ENCODE measurements around the gene SLF2. TPM values are rescaled to one million over a fixed set of nuclear protein-coding genes. Genes with fewer than 3 reads are reported as not detected.

The SLF2 gene
- total and polyA plus RNA-seq, 2 of the 8 experiments (the other 6 are each of a cell fraction or from before 2014, with no cell fraction given): 5.5 to 20.9 TPM

- ChIA-PET POLR2A (ENCODE audit: partially characterized antibody) (no interaction called here), CTCF (ENCODE audit: partially characterized antibody) (interaction anchor here (1.3 to 7.6 kb wide), 6 partner anchors 11 to 158 kb away, joined by 3 to 110 read pairs (median 4); no protein-coding TSS in a partner anchor)
- no peak overlapping the region for H2BK15ac ChIP-seq (ENCODE audit: low read length)
- H3K4me2 ChIP-seq (ENCODE audit: insufficient read depth in 1 of 2, low read depth in 2 of 2, low read length in 2 of 2): no peak overlapping the region
- H3K27me3 ChIP-seq (replicated peaks in 1 of 4; ENCODE audit: control insufficient read depth in 3 of 4, extremely low read depth in 1 of 4, insufficient read depth in 3 of 4, low read length in 3 of 4): no peaks in the 10 kb centered on the region
- H3K56ac ChIP-seq (replicated peaks; ENCODE audit: insufficient read length, low read depth, low read length): no peak overlapping the region
- no peaks in the 10 kb centered on the region for H3K79me2 ChIP-seq (ENCODE audit: control insufficient read depth in 1 of 2, insufficient read depth in 2 of 2, low read length in 2 of 2)
- no peak overlapping the region for H2AFZ ChIP-seq (ENCODE audit: low read length)
- no peak overlapping the region for H3K23ac ChIP-seq (ENCODE audit: insufficient read length)
- H3K14ac ChIP-seq (ENCODE audit: insufficient read length): no peak overlapping the region
- no peak overlapping the region for H2AK5ac ChIP-seq (ENCODE audit: low read depth, low read length)
- H3K4me3 ChIP-seq (ENCODE audit: extremely low read depth in 1 of 4, insufficient read depth in 2 of 4, low read depth in 3 of 4, low read length in 4 of 4): no peak overlapping the region
- no peak overlapping the region for H4K5ac ChIP-seq (ENCODE audit: insufficient read length, low read depth, low read length)
- no peak overlapping the region for H3K4ac ChIP-seq (replicated peaks; ENCODE audit: insufficient read length, low read depth, low read length)
- H2BK5ac ChIP-seq (ENCODE audit: low read depth, low read length): no peak overlapping the region
- no peaks in the 10 kb centered on the region for H3K36me3 ChIP-seq (ENCODE audit: control insufficient read depth in 2 of 4, insufficient read depth in 4 of 4, low read length in 3 of 4)
- H2BK20ac ChIP-seq (ENCODE audit: low read length): no peak overlapping the region
- no peaks in the 10 kb centered on the region for H3K9me3 ChIP-seq (ENCODE audit: insufficient read depth in 2 of 2, low read depth in 1 of 2, low read length in 1 of 2)
- H3K27ac ChIP-seq (ENCODE audit: low read depth, low read length): no peak overlapping the region
- FAIRE-seq: no peak
- DNase-seq (ENCODE audit: low read depth in 1 of 2, low spot score in 2 of 2): no peak
- H2BK12ac ChIP-seq (ENCODE audit: low read depth, low read length): no peak overlapping the region
- H3K23me2 ChIP-seq (ENCODE audit: low read depth, low read length): no peaks in the 10 kb centered on the region; the same call in 1 of the 2 replicates
- H4K20me1 ChIP-seq (replicated peaks in 1 of 2; ENCODE audit: control insufficient read depth in 1 of 2, insufficient read depth in 2 of 2, low read length in 2 of 2): no peaks in the 10 kb centered on the region
- no peak overlapping the region for H4K8ac ChIP-seq (ENCODE audit: extremely low read depth, insufficient read depth, low read length)
- H3K4me1 ChIP-seq (replicated peaks in 1 of 4; ENCODE audit: control insufficient read depth in 3 of 4, insufficient read depth in 4 of 4, low read length in 3 of 4): peaks cover 0 to 8% (median 3%) of the 10 kb centered on the region in 4 experiments; a peak in 3 of 7 replicates
- 79% methylated on average over 6 of the region's 6 CpGs; no CpG with 5 or more reads in 1 of the 2 experiments for WGBS, 2 experiments (ENCODE audit: extremely low coverage in 1 of 2, insufficient coverage in 1 of 2, insufficient read length in 1 of 2, insufficient replicate concordance in 2 of 2, low coverage in 1 of 2, low lambda C conversion rate in 2 of 2, missing lambda C conversion rate in 1 of 2)
- no peak overlapping the region for H3K18ac ChIP-seq (ENCODE audit: extremely low read depth, low read length)
- no peaks in the 10 kb centered on the region for H3K79me1 ChIP-seq (ENCODE audit: low read depth, low read length)
- H4K91ac ChIP-seq (replicated peaks; ENCODE audit: insufficient read length, low read length): no peak overlapping the region
- H2BK120ac ChIP-seq (replicated peaks; ENCODE audit: low read depth, low read length): no peak overlapping the region
- no peak overlapping the region for H3K9ac ChIP-seq (replicated peaks in 1 of 4; ENCODE audit: extremely low read depth in 1 of 4, low read depth in 3 of 4, low read length in 3 of 4)
- no peak for TF ChIP-seq SUZ12 (IDR thresholded peaks at IDR 0.05; ENCODE audit: low read length)
- TF ChIP-seq TBP (IDR thresholded peaks at IDR 0.05; ENCODE audit: low read depth, low read length): no peak
- TF ChIP-seq BACH1 (IDR thresholded peaks at IDR 0.05; ENCODE audit: low read length): no peak
- TF ChIP-seq SIX5 (IDR thresholded peaks at IDR 0.05; ENCODE audit: low read depth, low read length): no peak
- TF ChIP-seq E2F6 (IDR thresholded peaks at IDR 0.05): no peak
- no peak for TF ChIP-seq TEAD4 (IDR thresholded peaks at IDR 0.05; ENCODE audit: low read depth, low read length)
- TF ChIP-seq KDM4A (IDR thresholded peaks at IDR 0.05; ENCODE audit: low read depth, low read length, severe bottlenecking): no peak
- TF ChIP-seq ATF2 (IDR thresholded peaks at IDR 0.05; ENCODE audit: low read length): no peak
- no peak for TF ChIP-seq USF2 (IDR thresholded peaks at IDR 0.05; ENCODE audit: low read length)
- TF ChIP-seq SP1 (IDR thresholded peaks at IDR 0.05; ENCODE audit: low read depth, low read length): no peak
- no peak for TF ChIP-seq EZH2 (IDR thresholded peaks at IDR 0.05; ENCODE audit: low read depth, low read length, severe bottlenecking)
These were observed 25.8 kb upstream of the SLF2 start for GRCh38 chr10:100886963-100887362.
